ENCODE measurements around the gene RPS19.

The RPS19 gene

GRCh38 chr19:41882568-41883462, 22.8 kb downstream of the RPS19 start, which contains the start of gene ARHGEF1:
Gene ARHGEF1, plus strand, starts transcription at chr19:41883184. Its CDS starts 4,899 bp downstream, at chr19:41888083.
- no peak for TF ChIP-seq CTCF (conservative IDR thresholded peaks at IDR 0.05; ENCODE audit: control insufficient read depth, insufficient read depth, low read depth, low read length)
- no peak for DNase-seq (ENCODE audit: low read depth)
- peak within 1 kb of the TSS; percentile 93 for H3K4me3 ChIP-seq (ENCODE audit: control insufficient read depth, low read depth, low read length)

- TF ChIP-seq CTCF (conservative IDR thresholded peaks at IDR 0.05; ENCODE audit: control insufficient read depth, insufficient read depth, low read depth, low read length), result no peak
- no peak for DNase-seq (ENCODE audit: low read depth)
- H3K4me3 ChIP-seq (ENCODE audit: control insufficient read depth, low read depth, low read length), result peak overlapping the region; percentile 93
Observed at GRCh38 chr19:41883463-41883820, 23.4 kb downstream of the RPS19 start.

- H3K4me3 ChIP-seq (ENCODE audit: control insufficient read depth, low read depth, low read length), result peak overlapping the region; percentile 93
- TF ChIP-seq CTCF (conservative IDR thresholded peaks at IDR 0.05; ENCODE audit: control insufficient read depth, insufficient read depth, low read depth, low read length), result no peak
- peak; percentile 94 for DNase-seq (ENCODE audit: low read depth)
Observed at GRCh38 chr19:41883821-41884733, 24.0 kb downstream of the RPS19 start.

GRCh38 chr19:41886761-41887710, 27.0 kb downstream of the RPS19 start:
- no peak for TF ChIP-seq CTCF (conservative IDR thresholded peaks at IDR 0.05; ENCODE audit: control insufficient read depth, insufficient read depth, low read depth, low read length)
- DNase-seq (ENCODE audit: low read depth), result no peak
- no peak overlapping the region for H3K4me3 ChIP-seq (ENCODE audit: control insufficient read depth, low read depth, low read length)

- no peak overlapping the region for H3K4me3 ChIP-seq (ENCODE audit: control insufficient read depth, low read depth, low read length)
- peak; percentile 20 for DNase-seq (ENCODE audit: low read depth)
- TF ChIP-seq CTCF (conservative IDR thresholded peaks at IDR 0.05; ENCODE audit: control insufficient read depth, insufficient read depth, low read depth, low read length), result no peak
Observed at GRCh38 chr19:41887711-41888382, 27.8 kb downstream of the RPS19 start.
